ENCODE results near the gene STIM2.
"Not testable (repeated sequence)": the region's sequence is repeated elsewhere in the genome, so short reads cannot be mapped to it uniquely, and the experiment has no call there.

STIM2 gene

GRCh38 chr4:26953770-26954423 is 93.3 kb downstream of the STIM2 start:
- Histone ChIP-seq H3K4me3 (ENCODE audit: low read length) (no peak overlapping the region), H3K36me3 (ENCODE audit: control insufficient read depth, insufficient read depth, low read length) (no peaks in the 10 kb centered on the region), H3K4me1 (ENCODE audit: control insufficient read depth, insufficient read depth, low read length) (no peaks in the 10 kb centered on the region), H3K9ac (ENCODE audit: low read length) (no peak overlapping the region), H3K27ac (ENCODE audit: low read depth, low read length) (no peak overlapping the region), H3K27me3 (ENCODE audit: control insufficient read depth, insufficient read depth, low read length) (no peaks in the 10 kb centered on the region)

DNA sequence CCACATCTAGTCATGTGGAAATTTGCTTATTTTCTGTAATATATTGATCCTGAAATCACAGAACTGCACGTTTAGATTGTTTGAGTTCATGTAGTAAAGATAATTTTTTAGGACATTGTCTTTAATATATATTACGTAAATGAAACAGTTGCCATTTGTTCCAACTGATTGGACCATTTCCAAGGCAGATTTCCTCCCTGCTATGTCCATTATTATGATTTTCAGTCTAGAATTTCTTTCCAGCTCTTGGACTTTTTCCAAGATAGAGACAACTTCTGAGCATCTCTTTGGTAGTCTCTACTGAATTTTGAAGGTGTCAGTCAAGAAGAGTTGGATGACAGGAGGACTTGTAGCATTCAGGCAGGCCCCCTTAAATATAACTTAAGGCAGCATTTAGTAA is 94.6 kb downstream of the STIM2 start:
- no peak overlapping the region for H3K9ac ChIP-seq (ENCODE audit: low read length)
- no peak overlapping the region for H3K4me3 ChIP-seq (ENCODE audit: low read length)
- H3K27me3 ChIP-seq (ENCODE audit: control insufficient read depth, insufficient read depth, low read length) = no peaks in the 10 kb centered on the region

GRCh38 chr4:26958925-26959653 is 98.4 kb downstream of the STIM2 start:
- Histone ChIP-seq H3K27me3 (ENCODE audit: control insufficient read depth, insufficient read depth, low read length) (no peaks in the 10 kb centered on the region), H3K36me3 (ENCODE audit: control insufficient read depth, insufficient read depth, low read length) (no peaks in the 10 kb centered on the region), H3K4me1 (ENCODE audit: control insufficient read depth, insufficient read depth, low read length) (no peaks in the 10 kb centered on the region), H3K9ac (ENCODE audit: low read length) (no peak overlapping the region), H3K27ac (ENCODE audit: low read depth, low read length) (no peak overlapping the region), H3K4me3 (ENCODE audit: low read length) (no peak overlapping the region)

More for the DNA sequence above, 94.6 kb downstream of the STIM2 start:
- Histone ChIP-seq H3K36me3 (ENCODE audit: control insufficient read depth, insufficient read depth, low read length) (no peaks in the 10 kb centered on the region), H3K27ac (ENCODE audit: low read depth, low read length) (no peak overlapping the region), H3K4me1 (ENCODE audit: control insufficient read depth, insufficient read depth, low read length) (no peaks in the 10 kb centered on the region)

- H3K36me3 ChIP-seq (ENCODE audit: control insufficient read depth, insufficient read depth, low read length) = no peaks in the 10 kb centered on the region
- no peaks in the 10 kb centered on the region for H3K27me3 ChIP-seq (ENCODE audit: control insufficient read depth, insufficient read depth, low read length)
- H3K4me1 ChIP-seq (ENCODE audit: control insufficient read depth, insufficient read depth, low read length) = no peaks in the 10 kb centered on the region
- no peak overlapping the region for H3K9ac ChIP-seq (ENCODE audit: low read length)
- H3K27ac ChIP-seq (ENCODE audit: low read depth, low read length) = no peak overlapping the region
- no peak overlapping the region for H3K4me3 ChIP-seq (ENCODE audit: low read length)
Measured at GRCh38 chr4:26959654-26960047, 99.0 kb downstream of the STIM2 start.

- Histone ChIP-seq H3K9ac (ENCODE audit: low read length) (no peak overlapping the region), H3K27ac (ENCODE audit: low read depth, low read length) (no peak overlapping the region), H3K4me1 (ENCODE audit: control insufficient read depth, insufficient read depth, low read length) (no peaks in the 10 kb centered on the region), H3K36me3 (ENCODE audit: control insufficient read depth, insufficient read depth, low read length) (no peaks in the 10 kb centered on the region), H3K4me3 (ENCODE audit: low read length) (no peak overlapping the region), H3K27me3 (ENCODE audit: control insufficient read depth, insufficient read depth, low read length) (no peaks in the 10 kb centered on the region)
Measured at GRCh38 chr4:26962720-26963119, 102.1 kb downstream of the STIM2 start.

DNA sequence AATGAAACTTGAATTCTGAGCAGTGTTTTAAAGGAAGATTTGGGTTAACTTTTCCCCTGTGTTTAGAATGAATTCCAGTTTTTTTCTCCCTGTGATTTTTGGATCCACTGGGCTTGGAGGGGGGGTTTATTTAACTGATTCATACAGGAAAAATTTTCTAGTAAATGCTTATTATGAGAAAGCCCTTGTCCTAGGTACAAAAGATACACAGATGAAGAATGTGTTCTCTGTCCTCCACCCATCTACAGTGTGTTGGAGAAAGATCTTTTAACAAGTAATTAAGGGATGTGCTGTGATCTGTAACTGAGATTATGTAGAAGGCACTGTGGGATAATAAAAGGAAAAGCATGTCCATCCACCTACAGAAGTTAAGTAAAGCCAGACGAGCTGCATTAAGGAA is 103.9 kb downstream of the STIM2 start:
- no peak overlapping the region for H3K9ac ChIP-seq (ENCODE audit: low read length)

GRCh38 chr4:26964994-26965393 is 104.4 kb downstream of the STIM2 start:
- no peak overlapping the region for H3K9ac ChIP-seq (ENCODE audit: low read length)
- no peaks in the 10 kb centered on the region for H3K4me1 ChIP-seq (ENCODE audit: control insufficient read depth, insufficient read depth, low read length)
- no peak overlapping the region for H3K27ac ChIP-seq (ENCODE audit: low read depth, low read length)
- H3K4me3 ChIP-seq (ENCODE audit: low read length) = no peak overlapping the region
- H3K27me3 ChIP-seq (ENCODE audit: control insufficient read depth, insufficient read depth, low read length) = no peaks in the 10 kb centered on the region
- H3K36me3 ChIP-seq (ENCODE audit: control insufficient read depth, insufficient read depth, low read length) = no peaks in the 10 kb centered on the region

More for the DNA sequence above, 103.9 kb downstream of the STIM2 start:
- no peaks in the 10 kb centered on the region for H3K36me3 ChIP-seq (ENCODE audit: control insufficient read depth, insufficient read depth, low read length)
- H3K27me3 ChIP-seq (ENCODE audit: control insufficient read depth, insufficient read depth, low read length) = no peaks in the 10 kb centered on the region
- no peak overlapping the region for H3K4me3 ChIP-seq (ENCODE audit: low read length)
- no peaks in the 10 kb centered on the region for H3K4me1 ChIP-seq (ENCODE audit: control insufficient read depth, insufficient read depth, low read length)
- no peak overlapping the region for H3K27ac ChIP-seq (ENCODE audit: low read depth, low read length)

- H3K36me3 ChIP-seq (ENCODE audit: control insufficient read depth, insufficient read depth, low read length); H3K27ac ChIP-seq (ENCODE audit: low read depth, low read length); H3K9ac ChIP-seq (ENCODE audit: low read length); H3K4me1 ChIP-seq (ENCODE audit: control insufficient read depth, insufficient read depth, low read length); H3K27me3 ChIP-seq (ENCODE audit: control insufficient read depth, insufficient read depth, low read length); H3K4me3 ChIP-seq (ENCODE audit: low read length): not testable (repeated sequence)
Measured at GRCh38 chr4:26975464-26976181, 115.0 kb downstream of the STIM2 start.

- Histone ChIP-seq H3K36me3 (ENCODE audit: control insufficient read depth, insufficient read depth, low read length) (no peaks in the 10 kb centered on the region), H3K4me1 (ENCODE audit: control insufficient read depth, insufficient read depth, low read length) (no peaks in the 10 kb centered on the region), H3K9ac (ENCODE audit: low read length) (no peak overlapping the region), H3K4me3 (ENCODE audit: low read length) (no peak overlapping the region), H3K27ac (ENCODE audit: low read depth, low read length) (no peak overlapping the region), H3K27me3 (ENCODE audit: control insufficient read depth, insufficient read depth, low read length) (no peaks in the 10 kb centered on the region)
Measured at GRCh38 chr4:26978387-26979053, 117.9 kb downstream of the STIM2 start.

DNA sequence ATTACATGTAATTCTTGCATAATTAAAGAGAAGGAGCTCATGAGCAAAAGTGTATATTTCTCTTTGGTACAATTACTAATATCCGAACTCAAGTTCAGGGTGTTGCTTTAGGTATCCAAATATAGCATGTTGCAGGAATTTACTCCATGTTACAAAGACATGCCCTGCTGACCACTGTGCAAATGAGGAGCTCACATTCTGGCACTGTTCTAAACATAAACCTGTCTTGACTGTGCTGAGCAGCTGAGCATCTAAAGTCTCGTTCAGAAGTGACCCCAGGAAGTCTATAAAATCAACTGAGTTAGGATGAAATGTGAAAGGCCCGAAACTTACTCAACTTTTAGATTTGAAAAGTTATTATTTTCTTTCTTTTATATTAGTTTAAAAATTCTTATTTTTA is 124.3 kb downstream of the STIM2 start:
- Histone ChIP-seq H3K27me3 (ENCODE audit: control insufficient read depth, insufficient read depth, low read length) (no peaks in the 10 kb centered on the region), H3K9ac (ENCODE audit: low read length) (no peak overlapping the region), H3K36me3 (ENCODE audit: control insufficient read depth, insufficient read depth, low read length) (no peaks in the 10 kb centered on the region), H3K4me3 (ENCODE audit: low read length) (no peak overlapping the region), H3K4me1 (ENCODE audit: control insufficient read depth, insufficient read depth, low read length) (no peaks in the 10 kb centered on the region), H3K27ac (ENCODE audit: low read depth, low read length) (no peak overlapping the region)

- H3K27ac ChIP-seq (ENCODE audit: low read depth, low read length) = no peak overlapping the region
- no peak overlapping the region for H3K4me3 ChIP-seq (ENCODE audit: low read length)
- H3K9ac ChIP-seq (ENCODE audit: low read length) = no peak overlapping the region
- H3K4me1 ChIP-seq (ENCODE audit: control insufficient read depth, insufficient read depth, low read length) = no peaks in the 10 kb centered on the region
- H3K27me3 ChIP-seq (ENCODE audit: control insufficient read depth, insufficient read depth, low read length) = no peaks in the 10 kb centered on the region
- H3K36me3 ChIP-seq (ENCODE audit: control insufficient read depth, insufficient read depth, low read length) = no peaks in the 10 kb centered on the region
Measured at GRCh38 chr4:26985873-26986272, 125.2 kb downstream of the STIM2 start.

GRCh38 chr4:26987191-26987590 is 126.5 kb downstream of the STIM2 start:
- H3K36me3 ChIP-seq (ENCODE audit: control insufficient read depth, insufficient read depth, low read length) = no peaks in the 10 kb centered on the region
- H3K9ac ChIP-seq (ENCODE audit: low read length) = no peak overlapping the region
- H3K27ac ChIP-seq (ENCODE audit: low read depth, low read length) = no peak overlapping the region
- H3K27me3 ChIP-seq (ENCODE audit: control insufficient read depth, insufficient read depth, low read length) = no peaks in the 10 kb centered on the region
- peaks cover under 1% of the 10 kb centered on the region for H3K4me1 ChIP-seq (ENCODE audit: control insufficient read depth, insufficient read depth, low read length)
- no peak overlapping the region for H3K4me3 ChIP-seq (ENCODE audit: low read length)

All from rectal smooth muscle tissue (tissue), 1 donor.